ENCODE data around the gene MFSD2A. TPM values are rescaled to one million over a fixed set of nuclear protein-coding genes. Genes with fewer than 3 reads are reported as not detected.

MFSD2A gene
- total RNA-seq, 1 donor from 2014 or later = 225 TPM

- no peak overlapping the region for H3K4me3 ChIP-seq
- no peaks in the 10 kb centered on the region for H3K27me3 ChIP-seq
- H3K4me1 ChIP-seq = peaks cover 6% of the 10 kb centered on the region
- H3K9me3 ChIP-seq = no peaks in the 10 kb centered on the region
- DNase-seq (no peak), ATAC-seq (no peak)
- no peak overlapping the region for H3K27ac ChIP-seq
- no peaks in the 10 kb centered on the region for H3K36me3 ChIP-seq
- intact Hi-C loops (cut with DNase I) = no loop called here
- TF ChIP-seq CTCF (IDR thresholded peaks at IDR 0.05) = no peak
Measured at GRCh38 chr1:39944410-39945112, 10.4 kb upstream of the MFSD2A start.

- Histone ChIP-seq H3K4me3 (no peak overlapping the region), H3K36me3 (no peaks in the 10 kb centered on the region), H3K27ac (no peak overlapping the region), H3K9me3 (no peaks in the 10 kb centered on the region), H3K27me3 (no peaks in the 10 kb centered on the region), H3K4me1 (no peaks in the 10 kb centered on the region)
- DNase-seq (no peak), ATAC-seq (no peak)
- intact Hi-C loops (cut with DNase I) = no loop called here
- TF ChIP-seq CTCF (IDR thresholded peaks at IDR 0.05) = no peak
Measured at GRCh38 chr1:39946216-39946615, 8.7 kb upstream of the MFSD2A start.

GRCh38 chr1:39947260-39947659 lies 7.7 kb upstream of the MFSD2A start:
- Histone ChIP-seq H3K27me3 (no peaks in the 10 kb centered on the region), H3K36me3 (no peaks in the 10 kb centered on the region), H3K4me1 (no peaks in the 10 kb centered on the region), H3K4me3 (no peak overlapping the region), H3K27ac (no peak overlapping the region), H3K9me3 (no peaks in the 10 kb centered on the region)
- no peak for TF ChIP-seq CTCF (IDR thresholded peaks at IDR 0.05)
- ATAC-seq = no peak
- intact Hi-C loops (cut with DNase I) = no loop called here
- no peak for DNase-seq

- Histone ChIP-seq H3K9me3 (no peaks in the 10 kb centered on the region), H3K27me3 (no peaks in the 10 kb centered on the region), H3K27ac (no peak overlapping the region), H3K36me3 (no peaks in the 10 kb centered on the region), H3K4me1 (peaks cover 4% of the 10 kb centered on the region), H3K4me3 (no peak overlapping the region)
- TF ChIP-seq CTCF (IDR thresholded peaks at IDR 0.05) = no peak
- intact Hi-C loops (cut with DNase I) = no loop called here
- DNase-seq (no peak), ATAC-seq (no peak)
Measured at GRCh38 chr1:39949891-39950290, 5.1 kb upstream of the MFSD2A start.

DNA sequence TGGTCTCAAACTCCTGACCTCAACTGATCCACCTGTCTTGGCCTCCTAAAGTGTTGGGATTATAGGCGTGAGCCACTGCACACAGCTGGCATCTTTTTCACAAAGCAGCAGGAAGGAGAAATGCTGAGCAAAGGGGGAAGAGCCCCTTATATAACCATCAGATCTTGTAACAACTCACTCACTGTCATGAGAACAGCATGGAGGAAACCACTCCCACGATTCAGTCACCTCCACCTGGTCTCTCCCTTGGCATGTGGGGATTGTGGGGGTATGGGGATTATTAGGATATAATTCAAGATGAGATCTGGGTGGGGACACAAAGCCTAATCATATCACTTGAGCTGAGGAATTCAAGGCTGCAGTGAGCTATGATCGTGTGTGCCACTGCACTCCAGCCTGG lies 3.0 kb upstream of the MFSD2A start:
- Histone ChIP-seq H3K27me3 (no peaks in the 10 kb centered on the region), H3K36me3 (no peaks in the 10 kb centered on the region), H3K4me3 (no peak overlapping the region), H3K4me1 (peaks cover 17% of the 10 kb centered on the region), H3K27ac (no peak overlapping the region), H3K9me3 (no peaks in the 10 kb centered on the region)
- ATAC-seq = no peak
- no peak for DNase-seq
- no peak for TF ChIP-seq CTCF (IDR thresholded peaks at IDR 0.05)
- intact Hi-C loops (cut with DNase I) = no loop called here
